Thyroid gland (tissue), 4 donors: ENCODE data around the gene FBXW4. TPM values are rescaled to one million over a fixed set of nuclear protein-coding genes. Genes with fewer than 3 reads are reported as not detected.

ENCODE experiments used
- DNase-seq, 2 donors: peaks; one replicate each; pipeline ENCODE4 v3.0.0-alpha.2; 2019
- H3K27ac ChIP-seq, 3 donors: fragments of 200-600 bp; sonication (generic); 1 replicate in 2 of 3; 2 replicates in 1 of 3; pipeline ENCODE4 v1.5.1; 2016 to 2019; ENCODE audit warnings: mild to moderate bottlenecking in 1 of 3, moderate library complexity in 1 of 3
- H3K27me3 ChIP-seq: fragments of 200-600 bp; sonication (generic); one replicate; pipeline ENCODE4 v1.5.1; 2019
- H3K36me3 ChIP-seq, 2 donors: fragments of 200-600 bp; sonication (generic); one replicate each; pipeline ENCODE4 v1.5.1; 2016 to 2019
- H3K4me1 ChIP-seq, 2 donors: fragments of 200-600 bp; sonication (generic); one replicate each; pipeline ENCODE4 v1.5.1; 2017 to 2019
- H3K4me3 ChIP-seq, 3 donors: fragments of 200-600 bp; sonication (generic); replicated peaks in 1 of 3; 1 replicate in 2 of 3; 2 replicates in 1 of 3; pipeline ENCODE4 v1.5.1; 2016; ENCODE audit warnings: mild to moderate bottlenecking in 1 of 3
- H3K9me3 ChIP-seq: fragments of 200-600 bp; sonication (generic); one replicate; pipeline ENCODE4 v1.5.1; 2017
- POLR2A ChIP-seq, 2 donors: fragments of 450-650 bp; IDR thresholded peaks; one replicate each; pipeline ENCODE4 v1.6.1; 2017; ENCODE audit warnings: antibody characterized with exemption in 2 of 2, mild to moderate bottlenecking in 2 of 2, moderate library complexity in 1 of 2
- WGBS, 2 donors: methylation state at CpG; one replicate each; pipeline ENCODE4 v1.1.5; 2017; 5-methylcytosine and 5-hydroxymethylcytosine counted together
- intact Hi-C: fragments of 100-400 bp; cut with DNase I; formaldehyde crosslinking; loops from one replicate; pipeline ENCODE4 v1.15.1; 2023
- total RNA-seq, 4 donors: library from RNA; depleted of rRNA; stranded (reverse); fragments of >200 nt; gene quantifications; one replicate each; pipeline ENCODE4 v1.2.3, GENCODE V29; 2016
- TF ChIP-seq, protein P1 (sequence below), 6 experiments: fragments of 200-600 bp in 3 of 6; fragments of 450-650 bp in 3 of 6; sonication (generic) in 3 of 6; IDR thresholded peaks; one replicate each; pipeline ENCODE4 v1.5.1; 2016 to 2019; ENCODE audit warnings: antibody characterized with exemption in 6 of 6, mild to moderate bottlenecking in 2 of 6, inconsistent platforms in 1 of 6, moderate library complexity in 1 of 6

FBXW4 gene
- total RNA-seq, 4 donors from 2014 or later: 59.5 to 94.2 (median 72.2) TPM

DNA sequence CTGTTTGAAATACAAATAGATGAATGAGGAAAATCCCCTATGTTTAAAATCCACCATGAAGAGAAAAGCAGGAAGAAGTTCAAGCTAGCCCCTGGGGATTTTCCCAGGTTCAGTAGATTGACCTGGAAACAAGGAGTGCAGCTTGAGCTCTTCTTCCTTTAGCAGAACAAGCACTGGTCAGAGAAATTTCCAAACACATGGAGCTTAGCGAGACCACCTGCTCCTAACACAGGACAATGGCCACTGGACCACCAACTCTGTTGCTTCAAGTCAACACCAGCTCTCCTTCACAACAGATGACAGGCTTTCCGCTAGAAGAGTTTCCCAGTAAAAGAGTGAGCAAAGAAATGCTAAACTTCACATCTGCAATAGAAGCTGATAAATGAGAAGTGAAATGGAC lies 9.4 kb upstream of the FBXW4 start:
- Histone ChIP-seq H3K36me3 (no peaks in the 10 kb centered on the region), H3K9me3 (no peaks in the 10 kb centered on the region), H3K4me1 (no peaks in the 10 kb centered on the region), H3K27me3 (no peaks in the 10 kb centered on the region), H3K27ac (no peak overlapping the region), H3K4me3 (no peak overlapping the region)
- no peak for TF ChIP-seq POLR2A (IDR thresholded peaks at IDR 0.05)
- TF ChIP-seq, protein P1, sequence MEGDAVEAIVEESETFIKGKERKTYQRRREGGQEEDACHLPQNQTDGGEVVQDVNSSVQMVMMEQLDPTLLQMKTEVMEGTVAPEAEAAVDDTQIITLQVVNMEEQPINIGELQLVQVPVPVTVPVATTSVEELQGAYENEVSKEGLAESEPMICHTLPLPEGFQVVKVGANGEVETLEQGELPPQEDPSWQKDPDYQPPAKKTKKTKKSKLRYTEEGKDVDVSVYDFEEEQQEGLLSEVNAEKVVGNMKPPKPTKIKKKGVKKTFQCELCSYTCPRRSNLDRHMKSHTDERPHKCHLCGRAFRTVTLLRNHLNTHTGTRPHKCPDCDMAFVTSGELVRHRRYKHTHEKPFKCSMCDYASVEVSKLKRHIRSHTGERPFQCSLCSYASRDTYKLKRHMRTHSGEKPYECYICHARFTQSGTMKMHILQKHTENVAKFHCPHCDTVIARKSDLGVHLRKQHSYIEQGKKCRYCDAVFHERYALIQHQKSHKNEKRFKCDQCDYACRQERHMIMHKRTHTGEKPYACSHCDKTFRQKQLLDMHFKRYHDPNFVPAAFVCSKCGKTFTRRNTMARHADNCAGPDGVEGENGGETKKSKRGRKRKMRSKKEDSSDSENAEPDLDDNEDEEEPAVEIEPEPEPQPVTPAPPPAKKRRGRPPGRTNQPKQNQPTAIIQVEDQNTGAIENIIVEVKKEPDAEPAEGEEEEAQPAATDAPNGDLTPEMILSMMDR (IDR thresholded peaks at IDR 0.05): no peak
- WGBS, 2 donors: 88 to 93% methylated on average over 2 of the region's 2 CpGs
- intact Hi-C loops: no loop called here
- no peak for DNase-seq

DNA sequence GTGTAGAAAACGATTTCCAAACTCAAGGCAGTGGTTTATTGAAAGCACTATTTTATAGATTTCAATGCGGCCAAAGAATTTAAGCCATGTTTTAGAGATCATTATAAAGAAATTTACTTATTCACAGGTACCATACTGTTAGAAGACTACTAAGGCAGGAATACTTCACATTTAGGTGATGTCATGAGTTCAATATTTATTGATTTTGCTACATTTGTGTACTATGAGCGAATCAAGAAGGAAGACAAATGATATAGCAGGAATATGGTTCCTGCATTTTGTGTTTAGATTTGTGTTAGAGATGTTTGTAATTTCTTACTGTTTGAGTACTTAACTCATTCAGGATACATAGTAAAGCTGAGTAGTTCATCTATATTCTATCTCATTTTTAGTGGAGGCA lies 1.7 kb upstream of the FBXW4 start:
- H3K27me3 ChIP-seq: no peaks in the 10 kb centered on the region
- intact Hi-C loops: no loop called here
- H3K4me3 ChIP-seq: no peak overlapping the region
- WGBS, 2 donors: 92 to 98% methylated on average over 3 of the region's 3 CpGs
- TF ChIP-seq, protein P1 (IDR thresholded peaks at IDR 0.05): no peak
- TF ChIP-seq POLR2A (IDR thresholded peaks at IDR 0.05): no peak
- no peaks in the 10 kb centered on the region for H3K36me3 ChIP-seq
- H3K27ac ChIP-seq: no peak overlapping the region
- no peak for DNase-seq
- H3K4me1 ChIP-seq: peaks cover 21% of the 10 kb centered on the region in 2 donors
- no peaks in the 10 kb centered on the region for H3K9me3 ChIP-seq

DNA sequence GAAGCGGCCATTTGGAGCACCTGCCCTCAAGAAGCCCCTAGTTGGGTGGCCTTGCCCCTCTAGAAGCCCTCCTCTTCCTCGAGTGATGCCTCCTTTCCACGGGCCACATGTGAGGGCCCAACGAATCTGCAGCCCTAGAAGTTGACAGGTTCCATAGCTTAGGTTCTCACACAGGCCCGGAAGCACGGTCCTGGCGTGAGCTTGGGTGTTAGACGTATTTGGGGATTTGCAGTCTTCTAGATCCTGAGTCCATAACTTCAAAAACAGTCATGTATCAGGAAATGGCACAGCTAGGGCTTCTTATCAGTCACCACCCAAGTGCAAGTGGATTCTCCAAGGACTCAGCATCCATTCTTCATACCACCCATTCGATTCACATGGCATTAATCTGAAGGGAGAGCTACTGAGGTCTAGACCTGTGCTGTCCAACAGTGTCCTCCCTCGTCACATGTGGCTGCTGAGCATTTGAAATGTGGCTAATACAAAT lies 477 bp upstream of the FBXW4 start:
- 75 to 91% methylated on average over 7 to 9 of the region's 10 CpGs for WGBS, 2 donors
- no peak for DNase-seq
- intact Hi-C loops: no loop called here

DNA sequence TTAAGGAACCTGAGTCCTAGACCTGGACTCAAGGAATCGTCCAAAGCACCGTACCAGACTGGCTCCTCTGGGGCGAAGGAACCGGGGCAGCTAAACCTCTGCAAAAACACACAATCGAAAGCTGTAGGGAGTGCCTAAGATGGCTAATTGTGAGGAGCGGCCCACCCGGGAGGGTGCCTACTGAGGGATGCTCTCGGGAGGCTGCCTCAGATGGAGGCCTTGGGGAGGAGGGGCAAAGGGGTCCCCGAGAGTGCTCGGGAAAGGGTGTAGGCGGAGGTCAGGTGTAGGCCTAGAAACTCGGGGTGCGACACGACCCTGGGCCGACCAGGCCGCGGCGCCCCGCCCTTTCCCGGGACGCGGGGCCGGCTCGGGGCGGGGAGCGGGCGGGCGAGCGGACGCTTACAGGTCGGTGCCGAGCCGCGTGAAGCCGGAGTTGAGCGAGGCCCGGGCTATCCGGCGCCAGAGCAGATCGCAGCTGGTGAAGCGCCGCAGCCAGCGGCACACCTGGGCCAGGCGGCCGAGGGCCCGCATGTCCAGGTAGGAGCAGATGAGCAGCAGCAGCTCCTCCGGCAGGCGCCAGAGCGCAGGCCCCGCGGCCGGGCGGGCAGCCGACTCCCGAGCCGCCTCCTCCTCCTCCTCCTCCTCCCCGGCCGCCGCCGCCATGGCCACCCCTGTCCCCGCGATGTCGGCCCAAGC lies 844 bp downstream of the FBXW4 start:
- Histone ChIP-seq H3K4me1 (peaks cover 33 to 37% of the 10 kb centered on the region in 2 donors), H3K27ac (peak overlapping the region; percentile 97 to 99 (median 99)), H3K4me3 (peak overlapping the region; percentile 74 to 93 (median 84)), H3K9me3 (no peaks in the 10 kb centered on the region), H3K27me3 (no peaks in the 10 kb centered on the region), H3K36me3 (no peaks in the 10 kb centered on the region)
- DNase-seq: peak; percentile 60 to 73
- TF ChIP-seq POLR2A (IDR thresholded peaks at IDR 0.05): peak in 1 of 2 donors; percentile 53
- TF ChIP-seq, protein P1 (IDR thresholded peaks at IDR 0.05): no peak
- intact Hi-C loops: no loop called here
- 0% methylated on average over 14 to 28 of the region's 63 CpGs for WGBS, 2 donors

More for the DNA sequence above, 477 bp upstream of the FBXW4 start:
- H3K27me3 ChIP-seq: no peaks in the 10 kb centered on the region
- no peaks in the 10 kb centered on the region for H3K36me3 ChIP-seq
- no peaks in the 10 kb centered on the region for H3K9me3 ChIP-seq
- peak overlapping the region in 2 of 3 donors; percentile 97 to 99 for H3K27ac ChIP-seq
- H3K4me1 ChIP-seq: peaks cover 29 to 30% of the 10 kb centered on the region in 2 donors
- peak overlapping the region in 1 of 3 donors; percentile 84 for H3K4me3 ChIP-seq
- TF ChIP-seq, protein P1 (IDR thresholded peaks at IDR 0.05): no peak
- no peak for TF ChIP-seq POLR2A (IDR thresholded peaks at IDR 0.05)

DNA sequence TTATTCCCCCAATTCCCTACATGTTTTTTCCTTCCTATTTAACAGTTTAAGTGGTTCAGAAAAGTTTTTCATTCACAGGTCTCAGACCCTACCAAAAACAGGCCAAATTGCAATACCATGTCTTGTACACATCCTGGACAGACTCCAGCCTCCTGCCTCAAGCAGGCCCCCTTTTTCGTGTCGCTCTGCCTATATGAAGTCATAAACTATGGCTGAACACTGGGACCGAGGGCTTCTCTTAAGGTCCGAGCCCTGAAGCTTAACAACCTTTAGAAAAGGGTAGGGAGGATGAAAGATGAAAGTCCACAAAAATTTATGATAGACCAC lies 1.4 kb downstream of the FBXW4 start:
- Histone ChIP-seq H3K4me1 (peaks cover 33 to 37% of the 10 kb centered on the region in 2 donors), H3K4me3 (peak overlapping the region in 2 of 3 donors; percentile 74 to 84), H3K36me3 (no peaks in the 10 kb centered on the region), H3K27ac (peak overlapping the region; percentile 97 to 99 (median 99)), H3K9me3 (no peaks in the 10 kb centered on the region), H3K27me3 (no peaks in the 10 kb centered on the region)
- WGBS, 2 donors: 4 to 11% methylated on average over 4 of the region's 4 CpGs
- DNase-seq: peak; percentile 4 to 5
- intact Hi-C loops: no loop called here
- TF ChIP-seq, protein P1 (IDR thresholded peaks at IDR 0.05): no peak
- TF ChIP-seq POLR2A (IDR thresholded peaks at IDR 0.05): no peak
